Endothelial cell of umbilical vein (primary cell): Measurements from ENCODE around the gene TSEN54. TPM values are rescaled to one million over a fixed set of nuclear protein-coding genes. Genes with fewer than 3 reads are reported as not detected.

Experiments used
- BruUV-seq: library from RNA; stranded (reverse); fragments of 400-500 nt; replicated peaks from 2 replicates; lab custom pipeline; 2021; lab: Mats Ljungman, UMichigan
- CTCF ChIA-PET: fragments of 300-600, 350-600 bp; sonication (Branson Sonifier 250); formaldehyde crosslinking; loops from one replicate; lab custom pipeline; 2021; ENCODE audit warnings: antibody characterized with exemption, inconsistent platforms; lab: Charles Lee
- POLR2A ChIA-PET: fragments of 300-600, 350-600 bp; sonication (Branson Sonifier 250); formaldehyde crosslinking; loops from one replicate; lab custom pipeline; 2021; ENCODE audit warnings: antibody characterized with exemption, inconsistent platforms; lab: Charles Lee
- DNase-seq: peaks from one replicate; pipeline ENCODE4 v3.0.0-alpha.2; 2011; ENCODE audit warnings: low read depth, low spot score
- FAIRE-seq: peaks from 2 replicates; lab custom pipeline; 2011; peaks lifted over from hg19 to GRCh38; lab: Jason Lieb, UNC
- H2AFZ ChIP-seq: 2 replicates; pipeline ENCODE4 v1.6.0; 2012; ENCODE audit warnings: low read depth, low read length, control low read depth, inconsistent platforms
- H3K27ac ChIP-seq: 2 replicates; pipeline ENCODE4 v1.5.1; 2011; ENCODE audit warnings: low read depth, mild to moderate bottlenecking, control low read depth, low read length, moderate library complexity; ENCODE audit not compliant: insufficient read depth
- H3K27me3 ChIP-seq, 2 experiments: 2 replicates each; pipeline versions ENCODE4 v1.6.0 to v1.6.1; 2011; ENCODE audit warnings: low read length in 2 of 2, mixed read lengths in 1 of 2; ENCODE audit not compliant: control insufficient read depth in 2 of 2, insufficient read depth in 2 of 2
- H3K36me3 ChIP-seq, 2 experiments: 2 replicates in 1 of 2; 3 replicates in 1 of 2; pipeline ENCODE4 v1.5.1; 2011; ENCODE audit warnings: low read length in 2 of 2, mild to moderate bottlenecking in 1 of 2, moderate library complexity in 1 of 2; ENCODE audit not compliant: control insufficient read depth in 2 of 2, insufficient read depth in 2 of 2; ENCODE audit errors: extremely low read depth in 1 of 2
- H3K4me1 ChIP-seq: 3 replicates; pipeline ENCODE4 v1.5.1; 2011; ENCODE audit warnings: mild to moderate bottlenecking, low read length; ENCODE audit not compliant: control insufficient read depth, insufficient read depth; ENCODE audit errors: extremely low read depth
- H3K4me2 ChIP-seq: 2 replicates; pipeline ENCODE4 v1.6.1; 2011; ENCODE audit warnings: low read length, control low read depth, mixed read lengths; ENCODE audit not compliant: insufficient read depth
- H3K4me3 ChIP-seq, 3 experiments: fragments of 200-600 bp in 1 of 3; sonication (generic), shearing (Covaris generic) in 1 of 3; replicated peaks in 1 of 3; 2 replicates each; pipeline ENCODE4 v1.5.1; 2011 to 2016; ENCODE audit warnings: control low read depth in 3 of 3, low read length in 3 of 3, mild to moderate bottlenecking in 2 of 3, inconsistent platforms in 1 of 3, low read depth in 1 of 3, moderate library complexity in 1 of 3; ENCODE audit not compliant: insufficient read depth in 1 of 3
- H3K79me2 ChIP-seq: 2 replicates; pipeline ENCODE4 v1.6.0; 2012; ENCODE audit warnings: low read length, inconsistent platforms; ENCODE audit not compliant: control insufficient read depth, insufficient read depth
- H3K9ac ChIP-seq: replicated peaks from 2 replicates; pipeline ENCODE3; 2011; ENCODE audit warnings: low read length, control low read depth; ENCODE audit not compliant: insufficient read depth; ENCODE audit errors: extremely low read depth
- H3K9me1 ChIP-seq: replicated peaks from 3 replicates; pipeline ENCODE4 v1.6.0; 2011; ENCODE audit warnings: mild to moderate bottlenecking, low read length; ENCODE audit not compliant: control insufficient read depth, insufficient read depth; ENCODE audit errors: extremely low read depth
- H3K9me3 ChIP-seq: replicated peaks from 2 replicates; pipeline ENCODE4 v1.5.1; 2012; ENCODE audit warnings: low read length, inconsistent platforms; ENCODE audit not compliant: control insufficient read depth, insufficient read depth
- H4K20me1 ChIP-seq: replicated peaks from 2 replicates; pipeline ENCODE3; 2011; ENCODE audit warnings: mild to moderate bottlenecking, low read length; ENCODE audit not compliant: control insufficient read depth, insufficient read depth; ENCODE audit errors: extremely low read depth
- CTCF ChIP-seq, 2 donors: IDR thresholded peaks; 1 replicate in 1 of 2; 2 replicates in 1 of 2; pipeline ENCODE4 v1.5.1; 2011; ENCODE audit warnings: low read length in 2 of 2, mild to moderate bottlenecking in 2 of 2, moderate library complexity in 2 of 2, control low read depth in 1 of 2, inconsistent platforms in 1 of 2, low read depth in 1 of 2; ENCODE audit not compliant: insufficient read depth in 1 of 2; ENCODE audit errors: extremely low read depth in 1 of 2
- EZH2 ChIP-seq: IDR thresholded peaks from 2 replicates; pipeline ENCODE4 v1.6.1; 2012; ENCODE audit warnings: borderline replicate concordance, low read depth, mild to moderate bottlenecking, moderate library complexity, low read length, inconsistent platforms; ENCODE audit not compliant: severe bottlenecking
- FOS ChIP-seq: IDR thresholded peaks from 2 replicates; pipeline ENCODE4 v1.6.1; 2011; ENCODE audit warnings: mild to moderate bottlenecking, low read length, moderate library complexity, borderline replicate concordance; ENCODE audit not compliant: insufficient read depth
- GATA2 ChIP-seq: IDR thresholded peaks from 2 replicates; pipeline ENCODE4 v1.7.0; 2011; ENCODE audit warnings: low read depth, mild to moderate bottlenecking, moderate library complexity, mixed read lengths, low read length; ENCODE audit not compliant: insufficient read length, insufficient read depth
- JUN ChIP-seq: IDR thresholded peaks from 2 replicates; pipeline ENCODE4 v1.6.1; 2011; ENCODE audit warnings: borderline replicate concordance, low read depth; ENCODE audit not compliant: insufficient read length, insufficient read depth
- MAX ChIP-seq: IDR thresholded peaks from 2 replicates; pipeline ENCODE4 v1.6.1; 2011; ENCODE audit not compliant: insufficient read depth, insufficient read length
- MYC ChIP-seq: IDR thresholded peaks from one replicate; pipeline ENCODE4 v1.6.1; 2011; ENCODE audit warnings: mild to moderate bottlenecking, low read depth, low read length
- POLR2A ChIP-seq: IDR thresholded peaks from 2 replicates; pipeline ENCODE4 v1.6.1; 2012; ENCODE audit warnings: low read depth, mild to moderate bottlenecking, control low read depth, low read length
- POLR2AphosphoS5 ChIP-seq: IDR thresholded peaks from 2 replicates; pipeline ENCODE4 v1.6.1; 2012; ENCODE audit warnings: low read depth, mild to moderate bottlenecking, control low read depth, low read length, moderate library complexity; ENCODE audit not compliant: insufficient read depth
- dilution Hi-C: fragments of 300-500 bp; cut with MboI; formaldehyde crosslinking; loops from one replicate; pipeline ENCODE4 v1.15.0; 2019; ENCODE audit warnings: low sequenced_read_pairs; ENCODE audit not compliant: extremely low pct_ligation_motif_present
- intact Hi-C: fragments of 100-400 bp; cut with micrococcal nuclease; formaldehyde crosslinking; loops from one replicate; pipeline ENCODE4 v1.10.0; 2022
- polyA plus RNA-seq, 4 experiments: library from polyadenylated mRNA; depleted of rRNA in 3 of 4; stranded (reverse) in 3 of 4; unstranded in 1 of 4; fragments of >200 nt; gene quantifications; 2 replicates each; pipeline versions ENCODE4 v1.2.1 to v1.2.3, GENCODE V29; 2011 to 2012; ENCODE audit warnings: missing spikeins in 1 of 4
- total RNA-seq: library from RNA; stranded (reverse); gene quantifications from 2 replicates; pipeline ENCODE4 v1.2.3, GENCODE V29; 2021

TSEN54 gene
- total and polyA plus RNA-seq, 2 donors (not counting 3 experiments of a cell fraction or from before 2014, with no cell fraction given): 22.3 to 26.3 TPM

GRCh38 chr17:75526555-75527270 is 10.4 kb downstream of the TSEN54 start:
- dilution Hi-C loops: no loop called here
- no peak overlapping the region for H3K4me2 ChIP-seq
- H3K27me3 ChIP-seq: no peaks in the 10 kb centered on the region
- no TSS peak for BruUV-seq
- H3K27ac ChIP-seq: no peak overlapping the region
- H3K9me1 ChIP-seq: no peaks in the 10 kb centered on the region
- peaks cover 7% of the 10 kb centered on the region for H3K4me1 ChIP-seq
- H3K9me3 ChIP-seq: no peaks in the 10 kb centered on the region
- CTCF ChIA-PET: interaction anchor here (0.9 to 1.8 kb wide), 3 partner anchors 62 to 204 kb away, joined by 3 to 5 read pairs (median 3); no protein-coding TSS in a partner anchor
- no peaks in the 10 kb centered on the region for H4K20me1 ChIP-seq
- DNase-seq (no peak), FAIRE-seq (no peak)
- H3K36me3 ChIP-seq: no peaks in the 10 kb centered on the region
- H2AFZ ChIP-seq: no peak overlapping the region
- intact Hi-C loops: no loop called here
- H3K79me2 ChIP-seq: no peaks in the 10 kb centered on the region
- POLR2A ChIA-PET: no interaction called here
- no peak overlapping the region for H3K9ac ChIP-seq
- no peak for TF ChIP-seq MYC
- no peak for TF ChIP-seq POLR2AphosphoS5
- no peak for TF ChIP-seq FOS
- no peak for TF ChIP-seq EZH2
- no peak for TF ChIP-seq GATA2
- no peak for TF ChIP-seq POLR2A
- no peak for TF ChIP-seq MAX
- no peak for TF ChIP-seq JUN
- TF ChIP-seq CTCF (IDR thresholded peaks at IDR 0.05; ENCODE audit: extremely low read depth in 1 of 2, insufficient read depth in 1 of 2, low read depth in 1 of 2, low read length in 2 of 2): no peak
- no peak overlapping the region for H3K4me3 ChIP-seq
